Anterior cingulate cortex (tissue), 58 donors: ENCODE results near the gene ACLY.

Experiments
- DNase-seq, 58 donors: peaks; one replicate each; lab custom pipeline; 2025; lab: John Stamatoyannopoulos, UW

The ACLY gene

DNA sequence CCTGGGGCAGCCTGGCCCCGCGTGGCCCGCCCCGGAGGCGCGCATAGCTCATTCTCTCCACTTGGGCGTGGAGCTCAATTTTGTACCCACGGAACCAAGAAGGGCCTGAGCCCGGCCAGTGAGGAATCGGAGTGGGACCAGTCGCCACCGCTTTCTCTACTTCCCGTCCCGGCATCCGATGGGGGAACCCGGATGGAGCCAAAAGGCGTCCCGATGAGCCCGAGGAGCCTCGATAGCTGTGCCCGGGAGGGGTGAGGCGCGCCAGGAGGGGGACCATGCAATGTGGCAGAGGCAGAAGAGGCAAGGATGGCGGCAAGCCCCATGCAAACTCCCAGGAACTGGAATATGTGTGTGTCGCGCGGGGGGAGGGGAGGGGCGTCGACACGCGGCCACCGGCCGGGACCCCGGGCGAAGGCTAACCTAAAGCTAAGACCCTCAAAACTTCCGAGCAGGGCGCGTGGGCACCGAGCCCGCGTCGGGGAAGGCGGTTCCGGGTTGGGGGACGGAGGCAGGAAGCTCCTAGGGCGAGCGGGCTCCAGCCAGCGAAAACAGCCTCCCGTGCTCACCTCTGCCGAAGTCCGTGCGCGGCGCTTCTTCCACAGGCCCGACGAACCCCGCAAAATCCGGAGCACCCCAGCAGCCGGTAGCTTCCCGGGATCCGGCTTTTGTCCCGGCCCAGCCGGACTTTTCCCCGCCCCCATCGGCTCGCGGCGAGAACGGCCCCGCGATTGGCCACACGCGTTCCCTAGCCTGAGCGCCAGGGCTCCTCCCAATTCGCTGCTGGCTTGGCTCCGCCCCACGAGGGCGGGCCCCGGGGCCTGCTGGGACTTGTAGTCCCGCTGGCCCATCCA lies at the start of gene ACLY:
Gene ACLY, minus strand, starts transcription at position 638 of the 851 bp plus-strand sequence. CDS start 5,078 bp downstream, outside the sequence.
- peak; percentile 23 to 98 (median 96) for DNase-seq

GRCh38 chr17:41967921-41968578 lies 49.3 kb upstream of the ACLY start:
- DNase-seq = peak in 6 of 58 donors; percentile 15 to 58 (median 46)

GRCh38 chr17:41967141-41967920 lies 48.6 kb upstream of the ACLY start:
- peak in 56 of 58 donors; percentile 35 to 99 (median 88) for DNase-seq

DNA sequence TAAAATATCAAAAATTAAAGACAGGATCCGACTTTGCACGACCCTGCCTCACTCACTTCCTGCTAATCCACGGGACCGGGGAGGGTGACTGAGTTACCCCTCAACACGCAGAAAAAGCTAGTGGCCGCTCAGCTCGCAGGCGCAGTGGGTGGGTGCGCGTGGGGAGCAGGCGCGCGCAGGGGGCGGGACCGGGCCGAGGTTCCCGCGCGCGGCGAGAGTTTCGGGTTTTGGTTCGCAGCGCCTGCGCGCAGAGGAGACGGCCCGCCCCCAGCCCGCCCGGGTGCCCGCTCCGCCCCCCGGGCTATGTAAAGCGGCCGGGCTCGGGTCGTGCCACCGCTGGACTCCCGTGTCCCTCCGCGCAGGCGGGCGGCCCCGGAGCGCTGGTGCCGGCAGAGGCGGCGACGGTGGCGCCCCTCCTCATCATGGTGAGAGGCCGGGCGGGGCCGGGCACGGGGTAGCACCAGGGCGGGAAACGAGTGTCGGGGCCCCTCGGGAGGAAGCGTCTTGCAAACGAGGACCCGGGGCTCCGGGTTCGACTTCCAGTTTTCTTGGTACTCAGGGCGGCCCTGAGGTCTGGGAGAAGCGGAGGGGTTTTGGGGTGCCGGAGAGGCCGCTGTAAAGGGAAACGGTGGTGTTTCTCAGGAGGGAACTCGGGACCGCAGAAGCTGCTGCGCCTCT lies 47.9 kb upstream of the ACLY start, which contains the start of gene CNP:
Gene CNP, plus strand, starts transcription at position 333 of the 678 bp plus-strand sequence. Its CDS starts 90 bp downstream, at position 423.
- peak in 57 of 58 donors; percentile 25 to 94 (median 88) for DNase-seq

GRCh38 chr17:41965694-41966462 lies 47.1 kb upstream of the ACLY start:
- DNase-seq = peak in 10 of 58 donors; percentile 18 to 73 (median 49)

DNA sequence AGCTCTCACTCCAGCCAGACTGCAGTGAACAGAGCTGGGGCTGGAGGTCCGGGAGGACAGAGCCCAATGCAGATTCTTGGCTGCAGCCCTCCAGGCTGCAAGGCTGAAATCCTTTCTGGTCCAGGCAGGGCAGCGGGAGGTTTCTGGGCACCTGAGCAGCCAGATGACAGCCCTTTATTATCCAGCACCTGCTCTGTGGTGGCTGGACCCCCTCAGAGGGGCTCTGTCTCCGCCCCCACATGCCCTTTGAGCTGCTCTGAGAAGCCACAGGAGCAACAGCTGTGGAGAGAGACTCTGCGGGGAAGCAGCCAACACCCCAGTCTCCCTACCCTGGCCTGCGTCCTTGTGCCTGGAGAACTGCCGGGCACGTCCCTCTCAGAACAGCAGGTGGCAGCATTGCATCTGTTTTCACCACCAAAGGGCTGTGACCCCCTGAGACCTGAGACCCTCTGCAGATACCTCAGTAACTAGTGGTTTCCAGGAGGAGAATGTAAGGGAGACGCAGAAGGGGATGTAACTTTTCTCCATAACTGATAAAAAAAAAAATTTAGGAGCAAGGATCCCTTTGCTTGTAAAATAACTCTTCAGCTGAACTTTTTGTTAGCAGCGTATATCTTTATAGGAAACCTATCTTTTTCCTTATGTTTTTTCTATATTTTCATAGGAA lies 44.1 kb upstream of the ACLY start:
- DNase-seq = peak in 56 of 58 donors; percentile 13 to 85 (median 64)

DNA sequence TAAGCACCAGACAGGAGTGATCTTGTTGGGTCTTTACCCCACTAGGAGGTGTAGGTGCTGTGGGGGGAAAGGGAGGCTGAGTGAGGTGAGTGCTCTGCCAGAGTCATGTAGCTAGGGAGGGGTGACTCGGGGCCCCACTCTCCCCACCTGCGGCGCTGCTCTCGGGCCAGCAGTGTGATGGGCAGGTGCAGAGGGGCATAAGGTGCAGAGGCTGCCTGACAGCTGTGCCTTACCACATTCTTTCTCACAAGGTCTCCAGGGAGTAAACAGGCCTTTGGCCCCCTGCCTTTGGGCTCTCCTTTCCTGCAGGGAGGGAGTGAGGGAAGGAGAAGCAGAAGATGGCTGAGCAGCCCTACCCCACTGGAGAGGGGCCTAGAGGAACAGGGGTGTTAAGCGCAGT lies 43.4 kb upstream of the ACLY start:
- DNase-seq = no peak

DNA sequence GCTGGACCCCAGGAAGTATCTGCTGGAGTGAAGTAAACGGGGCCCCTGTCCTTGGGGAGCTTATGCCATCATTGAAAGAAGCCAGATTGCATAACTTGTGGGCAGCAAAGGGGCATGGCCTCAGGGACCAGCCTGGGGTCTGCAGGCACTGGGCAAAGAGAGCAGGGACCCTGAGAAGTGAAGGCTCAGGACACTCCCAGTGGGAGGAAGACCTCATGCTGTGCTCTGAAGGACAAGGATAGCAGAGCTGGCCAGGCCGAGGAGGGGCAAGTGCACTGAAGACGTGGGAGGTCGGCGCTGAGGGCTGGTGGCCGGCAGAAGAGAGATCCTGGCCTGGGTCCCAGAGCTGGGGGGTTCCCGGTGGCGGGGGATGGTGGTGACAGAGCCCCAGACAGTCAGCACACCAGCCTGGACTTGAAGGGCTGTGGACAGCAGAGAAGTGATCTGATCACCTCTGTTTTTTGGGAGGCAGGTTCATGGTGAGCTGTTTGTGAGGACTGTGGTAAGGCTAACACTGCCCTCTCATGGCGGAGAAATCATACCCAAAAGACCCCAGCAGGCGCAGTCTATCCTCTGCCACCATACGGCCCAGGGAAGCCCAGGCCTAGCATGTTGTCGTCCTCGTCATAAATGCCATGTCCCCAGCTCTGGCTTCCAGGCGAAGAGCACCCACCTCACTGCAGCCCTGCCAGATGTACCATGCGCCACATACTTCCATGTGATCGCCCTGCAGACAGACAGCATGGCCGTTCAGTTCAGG lies 40.8 kb upstream of the ACLY start:
- peak in 10 of 58 donors; percentile 9 to 51 (median 32) for DNase-seq

GRCh38 chr17:41959030-41959335 lies 40.2 kb upstream of the ACLY start:
- DNase-seq = no peak

DNA sequence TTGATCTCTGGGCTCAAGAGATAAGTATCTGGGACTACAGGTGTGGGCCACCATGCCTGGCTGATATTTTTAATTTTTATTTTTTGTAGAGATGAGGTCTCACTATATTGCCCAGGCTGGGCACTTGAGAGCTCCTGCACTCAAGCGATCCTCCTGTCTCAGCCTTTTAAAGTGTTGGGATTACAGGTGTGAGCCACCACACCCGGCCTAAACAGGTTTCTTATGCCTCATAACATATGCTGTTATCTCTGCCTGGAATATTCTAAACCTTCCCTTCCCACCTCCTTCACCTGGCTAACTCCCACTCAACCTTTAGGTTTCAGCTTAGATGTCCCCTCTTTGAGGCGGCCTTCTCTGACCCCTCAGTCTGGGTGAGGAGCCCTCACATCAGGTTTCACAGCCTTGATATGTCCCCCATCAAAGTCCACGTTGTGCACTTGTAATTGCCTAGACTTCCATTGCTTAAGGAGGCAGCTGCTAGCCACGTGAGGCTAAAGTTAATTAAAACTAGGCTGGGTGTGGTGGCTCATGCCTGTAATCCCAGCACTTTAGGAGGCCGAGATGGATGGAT lies 39.2 kb upstream of the ACLY start:
- DNase-seq = no peak

DNA sequence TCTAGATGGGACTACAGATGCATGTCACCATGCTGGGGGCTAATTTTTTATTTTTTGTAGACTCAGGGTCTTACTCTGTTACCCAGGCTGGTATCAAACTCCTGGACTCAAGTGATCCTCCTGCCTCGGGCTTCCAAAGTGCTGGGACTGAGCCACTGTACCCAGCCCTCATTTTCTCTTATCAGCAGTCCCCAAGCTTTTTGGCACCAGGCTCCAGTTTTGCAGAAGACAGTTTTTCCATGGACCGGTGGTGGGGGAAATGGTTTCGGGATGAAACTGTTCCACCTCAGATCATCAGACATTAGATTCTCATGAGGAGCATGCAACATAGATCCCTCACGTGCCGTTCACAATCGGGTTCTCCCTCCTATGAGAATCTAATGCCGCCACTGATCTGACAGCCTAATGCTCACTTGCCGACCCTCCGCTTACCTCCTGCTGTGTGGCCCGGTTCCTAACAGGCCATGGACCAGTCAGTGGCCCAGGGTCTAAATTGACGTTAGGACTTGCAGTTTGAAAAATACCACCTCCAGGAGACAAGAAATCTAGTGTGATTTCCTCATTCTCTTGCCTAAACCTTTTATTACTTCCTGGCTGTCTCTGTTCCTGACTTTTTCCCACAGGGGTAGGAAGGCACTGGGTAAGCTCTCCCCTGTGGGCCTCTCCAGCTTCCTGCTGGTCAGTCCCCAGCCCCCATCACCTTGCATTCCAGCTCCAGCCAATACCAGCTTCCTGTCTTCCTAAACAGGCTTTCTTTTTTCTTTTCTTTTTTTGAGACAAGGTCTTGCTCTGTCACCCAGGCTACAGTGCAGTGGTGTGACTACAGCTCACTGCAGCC lies 38.5 kb upstream of the ACLY start:
- DNase-seq = no peak

DNA sequence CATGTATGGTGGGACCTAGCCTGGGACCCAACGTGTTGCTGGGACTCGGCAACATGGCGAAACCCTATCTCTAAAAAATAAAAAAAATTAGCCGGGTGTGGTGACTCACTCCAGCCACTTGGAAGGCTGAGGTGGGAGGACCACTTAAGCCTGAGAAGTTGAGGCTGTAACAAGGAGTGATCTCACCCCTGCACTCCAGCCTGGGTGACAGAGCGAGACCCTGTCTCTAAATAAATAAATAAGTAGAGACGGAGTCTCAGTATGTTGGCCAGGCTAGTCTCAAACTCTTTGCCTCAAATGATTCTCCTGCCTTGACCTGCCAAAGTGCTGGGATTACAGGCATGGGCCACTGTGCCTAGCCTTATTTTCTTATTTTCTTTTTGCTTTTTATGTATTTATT lies 37.8 kb upstream of the ACLY start:
- no peak for DNase-seq

GRCh38 chr17:41948762-41949460 lies 30.2 kb upstream of the ACLY start:
- DNase-seq = no peak

DNA sequence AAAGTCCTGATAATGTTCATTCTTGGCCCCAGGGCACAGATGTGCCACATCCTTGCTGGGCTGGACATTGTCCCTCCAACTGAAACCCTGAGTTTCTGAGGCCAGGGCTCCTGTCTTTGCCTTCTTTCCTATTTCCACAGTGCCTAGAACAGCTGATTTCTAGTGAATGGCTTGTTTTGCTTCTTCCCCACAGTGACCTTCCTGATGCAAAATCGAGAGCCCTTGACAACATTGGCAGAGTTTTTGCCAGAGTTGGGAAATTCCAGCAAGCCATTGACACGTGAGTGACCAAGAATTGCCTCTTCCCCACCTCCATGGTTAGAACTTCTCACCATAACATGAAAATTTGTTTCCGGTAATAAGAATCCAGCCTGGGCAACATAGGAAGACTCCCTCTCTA lies 26.2 kb upstream of the ACLY start:
- DNase-seq = no peak

GRCh38 chr17:41943492-41943891 lies 24.7 kb upstream of the ACLY start:
- DNase-seq = no peak

DNA sequence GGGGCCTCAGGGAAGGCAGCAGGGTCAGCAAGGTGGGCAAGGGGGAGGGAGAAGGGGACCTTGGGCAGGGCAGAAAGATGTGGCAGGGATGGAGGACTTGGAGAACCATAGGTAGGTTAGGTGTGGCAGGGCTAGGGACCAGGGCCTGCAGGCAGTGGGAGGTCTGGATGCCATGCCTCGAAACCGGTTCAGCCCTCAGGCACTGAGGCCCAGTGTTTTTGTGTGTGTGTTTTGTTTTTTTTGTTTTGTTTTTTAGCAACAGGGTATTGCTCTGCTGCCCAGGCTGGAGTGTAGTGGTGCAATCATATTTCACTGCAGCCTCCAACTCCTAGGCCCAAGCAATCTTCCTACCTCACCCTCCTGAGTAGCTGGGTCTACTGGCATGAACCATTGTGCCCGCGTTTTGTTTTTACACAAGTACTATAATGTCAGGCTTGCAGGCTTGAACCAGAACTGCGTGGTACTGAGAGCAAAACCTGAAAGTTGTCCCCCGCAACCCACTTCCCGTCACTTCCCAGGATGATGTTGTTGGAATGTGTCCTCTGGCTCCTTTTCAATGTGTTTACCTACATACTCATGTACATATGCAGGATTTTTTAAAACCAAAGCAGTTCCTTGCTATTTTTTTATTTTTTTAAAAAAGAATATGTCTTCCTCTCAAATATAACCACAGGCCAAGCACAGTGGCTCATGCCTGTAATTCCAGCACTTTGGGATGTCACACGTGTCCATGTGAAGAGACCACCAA lies 24.0 kb upstream of the ACLY start:
- DNase-seq = no peak
